Measurements from ENCODE around the gene TBC1D9B. TPM values are rescaled to one million over a fixed set of nuclear protein-coding genes. Genes with fewer than 3 reads are reported as not detected.

The TBC1D9B gene
- total and polyA plus RNA-seq, 9 of the 15 experiments (the other 6 are each of a cell fraction or from before 2014, with no cell fraction given): 2.9 to 59.1 (median 33.5) TPM

GRCh38 chr5:179812135-179812825, 95.4 kb downstream of the TBC1D9B start (continued):
- no peak for TF ChIP-seq ZBTB11 (CRISPR knock-in tag; IDR thresholded peaks at IDR 0.05)
- TF ChIP-seq DIDO1 (tag; IDR thresholded peaks at IDR 0.05; ENCODE audit: low read depth): no peak
- 0 out of 4 replicates have a peak, but pooled peaks of 1 of the 2 experiments have one; percentile 16 for TF ChIP-seq MAZ (CRISPR knock-in tag; conservative IDR thresholded peaks at IDR 0.05 in 1 of 2, IDR thresholded peaks at IDR 0.05 in 1 of 2)
- TF ChIP-seq ZBTB1 (CRISPR knock-in tag; IDR thresholded peaks at IDR 0.05; ENCODE audit: borderline replicate concordance, low read depth): no peak
- TF ChIP-seq MCM2 (IDR thresholded peaks at IDR 0.05; ENCODE audit: low read depth): no peak
- TF ChIP-seq, protein P1, sequence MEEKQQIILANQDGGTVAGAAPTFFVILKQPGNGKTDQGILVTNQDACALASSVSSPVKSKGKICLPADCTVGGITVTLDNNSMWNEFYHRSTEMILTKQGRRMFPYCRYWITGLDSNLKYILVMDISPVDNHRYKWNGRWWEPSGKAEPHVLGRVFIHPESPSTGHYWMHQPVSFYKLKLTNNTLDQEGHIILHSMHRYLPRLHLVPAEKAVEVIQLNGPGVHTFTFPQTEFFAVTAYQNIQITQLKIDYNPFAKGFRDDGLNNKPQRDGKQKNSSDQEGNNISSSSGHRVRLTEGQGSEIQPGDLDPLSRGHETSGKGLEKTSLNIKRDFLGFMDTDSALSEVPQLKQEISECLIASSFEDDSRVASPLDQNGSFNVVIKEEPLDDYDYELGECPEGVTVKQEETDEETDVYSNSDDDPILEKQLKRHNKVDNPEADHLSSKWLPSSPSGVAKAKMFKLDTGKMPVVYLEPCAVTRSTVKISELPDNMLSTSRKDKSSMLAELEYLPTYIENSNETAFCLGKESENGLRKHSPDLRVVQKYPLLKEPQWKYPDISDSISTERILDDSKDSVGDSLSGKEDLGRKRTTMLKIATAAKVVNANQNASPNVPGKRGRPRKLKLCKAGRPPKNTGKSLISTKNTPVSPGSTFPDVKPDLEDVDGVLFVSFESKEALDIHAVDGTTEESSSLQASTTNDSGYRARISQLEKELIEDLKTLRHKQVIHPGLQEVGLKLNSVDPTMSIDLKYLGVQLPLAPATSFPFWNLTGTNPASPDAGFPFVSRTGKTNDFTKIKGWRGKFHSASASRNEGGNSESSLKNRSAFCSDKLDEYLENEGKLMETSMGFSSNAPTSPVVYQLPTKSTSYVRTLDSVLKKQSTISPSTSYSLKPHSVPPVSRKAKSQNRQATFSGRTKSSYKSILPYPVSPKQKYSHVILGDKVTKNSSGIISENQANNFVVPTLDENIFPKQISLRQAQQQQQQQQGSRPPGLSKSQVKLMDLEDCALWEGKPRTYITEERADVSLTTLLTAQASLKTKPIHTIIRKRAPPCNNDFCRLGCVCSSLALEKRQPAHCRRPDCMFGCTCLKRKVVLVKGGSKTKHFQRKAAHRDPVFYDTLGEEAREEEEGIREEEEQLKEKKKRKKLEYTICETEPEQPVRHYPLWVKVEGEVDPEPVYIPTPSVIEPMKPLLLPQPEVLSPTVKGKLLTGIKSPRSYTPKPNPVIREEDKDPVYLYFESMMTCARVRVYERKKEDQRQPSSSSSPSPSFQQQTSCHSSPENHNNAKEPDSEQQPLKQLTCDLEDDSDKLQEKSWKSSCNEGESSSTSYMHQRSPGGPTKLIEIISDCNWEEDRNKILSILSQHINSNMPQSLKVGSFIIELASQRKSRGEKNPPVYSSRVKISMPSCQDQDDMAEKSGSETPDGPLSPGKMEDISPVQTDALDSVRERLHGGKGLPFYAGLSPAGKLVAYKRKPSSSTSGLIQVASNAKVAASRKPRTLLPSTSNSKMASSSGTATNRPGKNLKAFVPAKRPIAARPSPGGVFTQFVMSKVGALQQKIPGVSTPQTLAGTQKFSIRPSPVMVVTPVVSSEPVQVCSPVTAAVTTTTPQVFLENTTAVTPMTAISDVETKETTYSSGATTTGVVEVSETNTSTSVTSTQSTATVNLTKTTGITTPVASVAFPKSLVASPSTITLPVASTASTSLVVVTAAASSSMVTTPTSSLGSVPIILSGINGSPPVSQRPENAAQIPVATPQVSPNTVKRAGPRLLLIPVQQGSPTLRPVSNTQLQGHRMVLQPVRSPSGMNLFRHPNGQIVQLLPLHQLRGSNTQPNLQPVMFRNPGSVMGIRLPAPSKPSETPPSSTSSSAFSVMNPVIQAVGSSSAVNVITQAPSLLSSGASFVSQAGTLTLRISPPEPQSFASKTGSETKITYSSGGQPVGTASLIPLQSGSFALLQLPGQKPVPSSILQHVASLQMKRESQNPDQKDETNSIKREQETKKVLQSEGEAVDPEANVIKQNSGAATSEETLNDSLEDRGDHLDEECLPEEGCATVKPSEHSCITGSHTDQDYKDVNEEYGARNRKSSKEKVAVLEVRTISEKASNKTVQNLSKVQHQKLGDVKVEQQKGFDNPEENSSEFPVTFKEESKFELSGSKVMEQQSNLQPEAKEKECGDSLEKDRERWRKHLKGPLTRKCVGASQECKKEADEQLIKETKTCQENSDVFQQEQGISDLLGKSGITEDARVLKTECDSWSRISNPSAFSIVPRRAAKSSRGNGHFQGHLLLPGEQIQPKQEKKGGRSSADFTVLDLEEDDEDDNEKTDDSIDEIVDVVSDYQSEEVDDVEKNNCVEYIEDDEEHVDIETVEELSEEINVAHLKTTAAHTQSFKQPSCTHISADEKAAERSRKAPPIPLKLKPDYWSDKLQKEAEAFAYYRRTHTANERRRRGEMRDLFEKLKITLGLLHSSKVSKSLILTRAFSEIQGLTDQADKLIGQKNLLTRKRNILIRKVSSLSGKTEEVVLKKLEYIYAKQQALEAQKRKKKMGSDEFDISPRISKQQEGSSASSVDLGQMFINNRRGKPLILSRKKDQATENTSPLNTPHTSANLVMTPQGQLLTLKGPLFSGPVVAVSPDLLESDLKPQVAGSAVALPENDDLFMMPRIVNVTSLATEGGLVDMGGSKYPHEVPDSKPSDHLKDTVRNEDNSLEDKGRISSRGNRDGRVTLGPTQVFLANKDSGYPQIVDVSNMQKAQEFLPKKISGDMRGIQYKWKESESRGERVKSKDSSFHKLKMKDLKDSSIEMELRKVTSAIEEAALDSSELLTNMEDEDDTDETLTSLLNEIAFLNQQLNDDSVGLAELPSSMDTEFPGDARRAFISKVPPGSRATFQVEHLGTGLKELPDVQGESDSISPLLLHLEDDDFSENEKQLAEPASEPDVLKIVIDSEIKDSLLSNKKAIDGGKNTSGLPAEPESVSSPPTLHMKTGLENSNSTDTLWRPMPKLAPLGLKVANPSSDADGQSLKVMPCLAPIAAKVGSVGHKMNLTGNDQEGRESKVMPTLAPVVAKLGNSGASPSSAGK (IDR thresholded peaks at IDR 0.05): peak; percentile 20; the same call in 1 of the 2 replicates
- TF ChIP-seq RBFOX2 (IDR thresholded peaks at IDR 0.05; ENCODE audit: low read depth, low read length): peak; percentile 49
- TF ChIP-seq ATF1 (CRISPR knock-in tag; IDR thresholded peaks at IDR 0.05): no peak
- TF ChIP-seq ATF1 (tag; IDR thresholded peaks at IDR 0.05): no peak
- no peak for TF ChIP-seq NR2C2 (CRISPR knock-in tag; IDR thresholded peaks at IDR 0.05)
- 0 out of 2 replicates have a peak, but pooled peaks have one; percentile 25 for TF ChIP-seq NR2C2 (tag; IDR thresholded peaks at IDR 0.05)
- 0 out of 2 replicates have a peak, but pooled peaks have one; percentile 19 for TF ChIP-seq ETV1 (tag; conservative IDR thresholded peaks at IDR 0.05; ENCODE audit: low read depth)

Measured in K562 (cell line).